CD4-positive, alpha-beta T cell treated with Interleukin-10 for 1 hour (primary cell): ENCODE data around the gene TMEM86A.

Experiments used
- DNase-seq: peaks from one replicate; pipeline ENCODE4 v3.0.0-alpha.2; 2020

Gene TMEM86A

GRCh38 chr11:18700872-18701271 lies 2.3 kb downstream of the TMEM86A start:
- no peak for DNase-seq

- no peak for DNase-seq
Measured at GRCh38 chr11:18701614-18702216, 3.1 kb downstream of the TMEM86A start.

DNA sequence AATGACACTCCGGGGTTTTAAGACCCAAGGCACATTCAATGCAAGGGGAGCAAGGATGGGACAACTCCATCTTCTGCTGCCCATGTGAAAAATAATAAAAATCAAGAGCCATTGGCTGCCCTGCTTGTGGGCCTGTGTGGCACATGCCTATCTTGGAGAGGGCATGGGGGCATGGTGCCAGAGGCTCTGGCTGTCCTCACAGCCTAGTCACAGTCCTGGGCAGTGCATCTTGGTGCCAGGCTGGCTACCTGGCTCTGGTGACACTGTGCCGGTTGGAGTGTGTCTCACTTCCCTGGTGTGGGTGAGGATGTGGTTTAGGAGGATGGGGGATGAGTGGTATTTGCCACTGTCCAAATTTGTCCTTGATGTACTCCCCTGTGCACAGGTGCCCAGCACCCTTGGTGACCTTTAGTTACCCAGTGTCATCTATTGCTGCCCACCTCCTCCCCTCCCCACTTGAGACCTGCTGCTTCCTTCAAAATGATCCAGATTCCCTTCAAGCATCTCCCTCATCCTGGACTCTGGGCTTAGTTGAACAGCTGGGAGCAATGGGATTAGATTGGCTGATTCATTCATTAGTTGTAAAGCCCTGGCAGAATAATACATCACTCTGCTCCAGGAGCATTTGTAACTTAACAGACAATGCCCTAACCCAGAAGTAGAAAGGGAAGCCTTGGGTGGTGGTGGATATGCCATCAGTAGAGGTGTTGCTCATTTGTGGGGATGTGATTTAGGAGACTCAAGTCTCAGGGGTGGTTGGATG lies 4.6 kb downstream of the TMEM86A start:
- DNase-seq = no peak

- DNase-seq = no peak
Measured at GRCh38 chr11:18704045-18704645, 5.6 kb downstream of the TMEM86A start.

DNA sequence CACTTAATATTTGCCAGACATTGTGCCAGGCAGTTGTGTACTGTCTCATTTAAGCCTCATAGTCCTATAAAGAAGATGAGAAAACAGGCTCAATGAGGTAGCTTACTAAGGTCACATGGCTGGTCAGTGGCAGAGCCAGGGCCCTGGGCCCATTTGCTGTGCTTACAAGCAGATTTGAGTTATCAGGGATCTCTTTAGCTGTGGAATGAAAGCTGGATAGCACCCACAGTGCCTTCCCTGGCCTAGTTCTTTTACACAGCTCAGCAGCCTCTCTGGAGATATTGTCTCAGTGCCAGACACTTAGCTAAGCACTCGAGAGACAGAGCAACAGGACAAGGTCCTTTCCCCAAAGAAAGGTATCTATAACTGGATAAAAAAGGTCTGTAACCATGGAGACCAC lies 6.1 kb downstream of the TMEM86A start:
- DNase-seq = no peak

GRCh38 chr11:18705651-18706281 lies 7.2 kb downstream of the TMEM86A start:
- DNase-seq = peak; percentile 26

DNA sequence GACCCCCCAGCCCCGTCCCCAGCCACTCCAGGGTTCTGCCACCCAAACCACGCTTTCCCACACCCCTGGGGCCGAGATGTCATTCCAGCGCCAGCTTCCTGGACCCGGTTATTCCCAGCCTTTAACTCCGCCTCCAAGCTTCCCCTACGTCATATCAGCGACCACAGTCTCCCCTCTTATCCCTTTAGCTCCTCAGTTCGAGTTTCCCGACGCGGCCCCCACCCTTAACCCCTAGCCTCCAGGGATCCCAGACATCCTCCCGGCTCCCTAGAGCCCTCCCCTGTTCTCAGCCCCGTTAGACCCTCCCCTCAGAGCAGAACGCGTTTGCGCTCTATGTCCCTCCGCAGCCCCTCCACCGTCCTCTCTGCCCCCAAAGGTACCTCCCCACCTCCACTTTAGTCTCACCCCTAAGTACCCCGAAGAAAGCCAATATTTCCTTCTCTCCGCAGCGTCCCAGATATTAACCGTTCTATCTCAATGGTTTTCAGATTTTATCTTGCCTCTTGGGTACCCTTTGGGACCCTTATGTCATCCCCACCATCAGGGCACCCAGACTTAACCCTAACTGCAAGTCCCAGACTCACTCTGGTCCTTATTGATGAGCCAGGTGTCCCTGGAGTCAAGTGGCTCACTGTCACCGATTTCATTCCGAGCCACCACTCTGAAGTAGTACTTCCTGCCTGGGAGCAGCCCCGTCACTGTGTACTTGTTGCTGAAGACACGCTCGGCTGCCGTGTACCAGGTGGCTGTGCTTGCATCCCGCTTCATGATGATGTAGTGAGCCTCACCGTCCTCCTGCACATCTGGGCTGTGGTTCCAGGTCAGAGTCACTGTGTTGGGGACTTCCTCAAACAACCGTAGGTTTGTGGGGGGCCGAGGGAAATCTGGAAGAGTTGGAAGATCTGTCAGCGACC lies 8.0 kb downstream of the TMEM86A start:
- DNase-seq = peak; percentile 73

DNA sequence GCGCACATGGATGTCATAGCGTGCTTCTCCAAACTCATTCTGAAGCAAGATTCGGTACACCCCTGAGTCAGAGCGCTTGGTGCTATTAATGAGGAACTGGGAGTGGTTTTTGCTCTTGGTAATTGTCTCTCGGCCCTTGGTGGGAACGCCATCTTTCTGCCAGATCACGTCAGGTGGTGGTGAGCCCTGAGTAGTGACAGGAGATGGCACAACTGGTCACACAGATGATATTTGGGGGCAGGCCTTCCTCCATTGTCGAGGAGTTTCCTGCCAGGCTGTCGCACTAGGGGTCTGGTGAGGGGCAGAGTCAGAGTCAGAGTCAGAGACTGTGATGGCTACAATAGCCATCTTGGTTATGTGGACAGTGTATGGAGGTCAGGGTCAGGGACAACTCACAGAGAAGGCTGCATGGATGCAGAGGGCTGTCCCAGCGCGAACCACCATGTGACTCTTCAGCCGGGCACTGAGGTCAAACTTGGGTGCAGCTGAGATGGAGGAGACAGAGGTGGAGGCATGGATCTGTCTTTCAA lies 9.3 kb downstream of the TMEM86A start:
- DNase-seq = no peak

GRCh38 chr11:18709414-18709813 lies 10.8 kb downstream of the TMEM86A start:
- no peak for DNase-seq

GRCh38 chr11:18710545-18710944 lies 12.0 kb downstream of the TMEM86A start:
- no peak for DNase-seq

DNA sequence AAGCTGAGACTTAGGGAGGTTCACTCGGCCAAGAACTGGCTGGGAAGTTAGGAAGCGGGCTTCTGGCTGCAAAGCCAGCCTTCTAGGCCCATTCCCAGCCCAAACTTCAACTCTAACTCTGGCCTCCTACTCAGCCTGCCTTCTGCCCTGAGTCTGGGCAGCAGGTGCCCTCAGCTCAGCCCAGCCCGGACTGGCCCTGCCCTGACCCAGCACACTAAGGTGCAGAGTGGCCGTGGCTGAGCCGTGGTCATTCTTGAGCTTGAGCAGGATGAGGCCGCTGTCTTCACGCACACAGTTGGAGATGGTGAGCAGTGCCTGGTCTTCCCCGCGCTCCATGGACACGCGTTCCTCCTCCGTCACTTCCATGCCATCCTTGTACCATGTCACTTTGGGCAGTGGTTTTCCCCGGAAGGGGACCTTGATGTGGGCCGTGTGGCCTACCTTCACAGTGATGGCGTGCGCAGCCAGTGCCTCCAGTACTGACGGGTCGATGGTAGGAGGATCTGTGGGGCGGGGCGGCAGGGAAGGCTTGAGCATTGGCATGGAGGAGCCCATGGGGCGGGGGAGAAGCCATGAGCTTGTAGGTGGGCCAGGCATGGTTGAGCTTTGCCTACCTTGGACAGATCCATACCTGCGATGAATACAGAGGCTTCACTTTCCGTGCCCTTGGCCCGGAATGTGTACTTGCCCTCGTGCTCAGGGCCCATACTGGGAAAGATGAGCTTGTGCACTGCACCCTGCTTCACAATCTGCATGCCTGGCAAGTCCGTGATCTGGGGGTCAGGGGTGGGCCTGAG lies 15.3 kb downstream of the TMEM86A start:
- no peak for DNase-seq

DNA sequence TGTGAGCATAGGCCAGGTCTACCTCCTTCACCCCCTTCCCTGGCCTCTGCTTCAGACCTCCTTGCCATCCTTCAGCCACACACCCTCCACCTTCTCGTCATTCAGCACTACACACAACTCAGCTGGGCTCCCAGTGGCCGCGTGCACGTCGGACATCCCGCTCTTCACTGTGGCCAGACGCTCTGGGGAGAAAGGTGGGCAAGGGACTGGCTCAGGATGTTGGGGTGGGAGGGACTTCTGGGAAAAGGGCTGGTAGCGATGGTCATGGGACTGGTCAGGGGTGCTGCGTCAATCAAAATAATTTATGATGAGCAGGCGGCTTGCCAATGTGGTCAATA lies 15.8 kb downstream of the TMEM86A start:
- DNase-seq = no peak

DNA sequence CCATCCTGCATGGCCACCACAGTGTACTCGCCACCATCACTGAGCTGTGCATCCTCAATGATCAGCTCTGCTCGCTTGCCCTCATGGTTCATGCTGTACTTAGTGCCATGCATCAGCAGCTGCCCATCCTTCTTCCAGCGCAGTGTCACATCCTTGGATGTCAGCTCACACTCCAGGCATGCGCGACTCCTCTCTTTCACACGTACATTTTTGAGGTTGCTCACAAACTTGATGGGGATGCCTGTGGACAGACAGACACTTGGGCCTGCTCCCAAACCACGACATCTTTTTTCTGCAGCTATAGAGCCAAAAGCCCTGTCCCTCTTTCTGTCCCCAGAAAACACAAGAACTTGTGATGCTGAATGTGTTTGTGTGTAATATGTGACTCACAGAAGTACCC lies 16.9 kb downstream of the TMEM86A start:
- DNase-seq = no peak

DNA sequence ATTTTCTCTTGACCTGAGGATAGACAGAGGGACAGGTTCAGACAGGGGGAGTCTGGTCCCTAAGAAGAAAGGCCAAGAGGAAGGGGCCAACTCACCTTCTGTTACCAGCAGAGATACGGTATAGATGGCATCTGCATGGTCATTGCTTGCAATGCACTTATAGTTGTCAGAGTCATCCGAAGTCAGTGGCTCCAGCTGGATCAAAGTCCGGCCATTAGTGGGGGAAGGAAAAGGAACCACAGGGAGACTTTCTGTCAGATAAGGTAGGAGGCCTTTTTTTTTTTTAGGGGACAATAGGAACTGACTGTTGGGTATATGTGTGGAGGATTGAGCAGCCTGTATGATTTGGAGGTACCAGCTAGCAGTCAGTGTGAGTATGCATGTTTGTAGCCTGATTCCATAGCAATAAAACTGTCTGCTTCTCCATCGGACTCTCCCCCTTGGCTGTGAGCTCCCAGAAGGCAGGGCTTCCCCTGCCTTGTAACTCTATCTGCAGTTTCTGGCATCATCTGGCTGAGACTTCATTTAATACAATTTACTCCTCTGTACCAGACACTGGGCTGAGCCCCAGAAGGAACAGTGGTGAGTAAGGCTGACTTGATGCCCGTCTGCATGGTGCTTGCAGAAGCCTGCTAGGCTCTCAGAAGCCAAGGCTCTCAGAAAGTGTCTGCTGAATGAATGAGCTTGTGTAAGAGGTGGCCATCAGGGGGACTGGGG lies 21.7 kb downstream of the TMEM86A start:
- DNase-seq = no peak

DNA sequence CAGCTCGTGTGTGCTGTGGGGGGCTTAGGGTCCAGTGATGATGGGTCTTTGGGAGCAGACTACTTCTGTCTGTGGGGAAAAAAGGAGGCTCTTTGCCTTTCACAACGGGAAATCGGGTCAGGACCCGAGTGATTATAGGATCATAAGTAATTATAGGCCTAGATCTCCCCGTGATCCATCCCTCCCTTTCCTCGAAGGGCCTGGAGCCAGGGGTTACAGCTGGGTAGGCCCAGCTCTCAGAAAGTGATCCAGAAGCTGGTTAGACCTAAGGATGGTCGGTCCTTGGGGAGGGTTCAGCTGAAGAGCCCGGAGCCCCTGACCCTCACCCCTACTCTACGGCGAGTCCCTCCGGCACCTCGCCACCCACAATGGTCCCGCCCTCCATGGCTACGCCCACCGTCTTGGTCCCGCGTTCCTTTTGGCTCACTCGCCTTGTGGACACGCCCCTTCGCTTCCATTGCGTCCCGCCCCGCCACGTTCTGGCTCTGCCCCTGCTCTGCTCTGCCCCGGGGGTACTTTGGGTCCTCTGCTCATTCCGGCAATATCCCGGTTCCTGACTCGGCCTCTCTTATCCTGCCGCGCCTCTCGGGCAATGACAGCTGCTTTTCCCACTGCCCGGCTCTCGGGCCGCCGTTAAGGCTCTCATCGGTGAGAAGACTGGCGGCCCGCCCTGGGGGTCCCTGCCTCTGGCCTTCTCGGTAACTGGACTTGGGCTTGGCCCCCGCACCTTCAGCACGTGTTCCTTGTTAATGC lies 22.4 kb downstream of the TMEM86A start:
- DNase-seq = peak; percentile 87

DNA sequence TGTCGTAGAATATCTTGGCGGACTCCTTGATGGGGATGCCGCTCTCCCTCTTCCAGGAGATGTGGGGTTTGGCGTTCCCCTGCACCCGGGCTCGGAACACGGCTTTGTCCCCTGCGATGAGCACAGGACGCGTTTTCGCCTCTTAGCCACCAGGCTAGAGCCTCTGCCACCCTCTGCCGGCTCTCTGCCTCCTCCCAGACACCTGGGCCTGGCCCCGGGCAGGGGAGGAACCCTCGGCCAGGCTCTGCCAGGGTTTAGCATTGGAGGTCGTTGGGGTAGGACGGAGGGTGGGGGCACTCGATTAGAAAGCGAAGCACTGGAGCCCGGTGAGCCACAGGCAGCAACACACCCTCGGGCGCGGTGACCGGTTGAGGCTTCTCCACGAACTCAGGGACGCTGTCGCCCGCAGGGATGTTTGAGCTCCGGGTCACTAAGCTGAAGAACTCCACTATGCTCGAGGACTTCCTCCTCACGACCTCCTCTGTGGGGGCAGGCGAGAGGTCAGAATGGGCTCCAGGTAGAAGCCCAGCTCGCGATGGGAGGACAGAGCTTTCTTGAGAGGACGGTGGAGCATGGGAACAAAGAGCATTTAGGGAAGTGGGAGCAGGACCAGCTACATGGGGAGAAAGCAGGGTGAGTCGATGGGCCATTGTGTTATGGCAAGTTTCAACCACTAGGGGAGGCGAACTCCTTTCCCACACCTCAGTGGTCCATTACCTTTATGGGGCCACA lies 23.1 kb downstream of the TMEM86A start:
- peak; percentile 66 for DNase-seq

DNA sequence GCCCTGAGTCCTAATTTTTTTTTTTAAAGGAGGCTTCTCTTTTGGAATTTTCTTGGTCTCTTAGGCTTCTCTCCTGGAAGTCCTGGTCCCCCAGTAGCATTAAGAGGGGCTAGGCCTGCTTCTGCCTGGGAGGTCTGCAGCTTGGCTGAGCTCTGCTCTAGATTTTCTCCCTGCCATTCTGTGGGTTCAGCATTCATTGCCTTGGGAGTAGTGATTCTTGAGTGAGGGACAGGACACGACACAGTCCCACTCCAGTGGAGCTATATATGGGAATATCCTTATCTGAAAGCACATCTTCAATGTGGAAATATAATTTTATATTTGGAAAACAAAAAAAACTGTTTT lies 23.7 kb downstream of the TMEM86A start:
- no peak for DNase-seq

GRCh38 chr11:18723991-18724390 lies 25.4 kb downstream of the TMEM86A start:
- no peak for DNase-seq

DNA sequence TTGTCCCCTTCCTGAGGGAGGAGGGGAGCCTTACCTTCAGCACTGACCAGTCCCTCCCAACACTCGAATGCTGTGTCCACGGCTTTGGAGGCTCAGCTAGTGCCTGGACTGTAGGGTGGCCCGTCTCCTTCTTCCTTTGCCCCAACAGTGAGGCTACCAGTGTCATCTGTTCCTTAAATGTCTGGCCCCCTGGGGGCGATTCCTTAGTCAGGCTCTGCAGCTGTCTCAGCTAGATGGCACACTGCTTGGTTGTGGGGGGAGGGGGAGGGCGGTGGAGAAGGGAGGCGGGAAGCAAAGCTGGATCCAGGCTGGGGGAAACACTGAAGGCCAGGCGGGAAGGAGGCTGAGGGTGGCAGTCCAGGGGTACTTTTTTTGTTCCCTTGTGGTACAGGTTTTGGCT lies 27.5 kb downstream of the TMEM86A start, which contains the start of gene IGSF22:
Gene IGSF22 (minus strand): TSS at position 149 of the 400 bp plus-strand sequence. CDS start 1,952 bp downstream, outside the sequence.
- DNase-seq = no peak
